Chondrocyte (in vitro differentiated cells): ENCODE results near the gene ALOX12. TPM values are rescaled to one million over a fixed set of nuclear protein-coding genes. Genes with fewer than 3 reads are reported as not detected.

Experiments used
- DNase-seq: peaks from one replicate; pipeline ENCODE4 v3.0.0; 2021; ENCODE audit warnings: mixed read lengths, low spot score
- H3K27ac Mint-ChIP-seq: one replicate; pipeline ENCODE4 v1.8.0; 2021; ENCODE audit warnings: mild to moderate bottlenecking, moderate library complexity, mixed read lengths; ENCODE audit not compliant: unreplicated experiment
- H3K27me3 Mint-ChIP-seq: 2 replicates; pipeline ENCODE4 v1.8.0; 2021; ENCODE audit warnings: low read depth, mixed read lengths
- H3K36me3 Mint-ChIP-seq: 2 replicates; pipeline ENCODE4 v1.8.0; 2021; ENCODE audit warnings: low read depth, mixed read lengths
- H3K4me1 Mint-ChIP-seq: 2 replicates; pipeline ENCODE4 v1.8.0; 2021; ENCODE audit warnings: low read depth, mild to moderate bottlenecking, mixed read lengths
- H3K4me3 Mint-ChIP-seq: one replicate; pipeline ENCODE4 v1.8.0; 2021; ENCODE audit warnings: mild to moderate bottlenecking, moderate library complexity, mixed read lengths; ENCODE audit not compliant: unreplicated experiment
- H3K9me3 Mint-ChIP-seq: 2 replicates; pipeline ENCODE4 v1.8.0; 2021; ENCODE audit warnings: low read depth, mixed read lengths
- total RNA-seq: library from RNA; stranded (reverse); gene quantifications from 3 replicates; pipeline ENCODE4 v1.2.1, GENCODE V29; 2021
- TF ChIP-seq, protein P1 (sequence below): fragments of 200-600 bp; sonication (generic); IDR thresholded peaks from 2 replicates; pipeline ENCODE4 v1.5.0; 2021; ENCODE audit warnings: antibody characterized with exemption, mild to moderate bottlenecking, moderate library complexity

Gene ALOX12
- total RNA-seq, 1 donor from 2014 or later = not detected

DNA sequence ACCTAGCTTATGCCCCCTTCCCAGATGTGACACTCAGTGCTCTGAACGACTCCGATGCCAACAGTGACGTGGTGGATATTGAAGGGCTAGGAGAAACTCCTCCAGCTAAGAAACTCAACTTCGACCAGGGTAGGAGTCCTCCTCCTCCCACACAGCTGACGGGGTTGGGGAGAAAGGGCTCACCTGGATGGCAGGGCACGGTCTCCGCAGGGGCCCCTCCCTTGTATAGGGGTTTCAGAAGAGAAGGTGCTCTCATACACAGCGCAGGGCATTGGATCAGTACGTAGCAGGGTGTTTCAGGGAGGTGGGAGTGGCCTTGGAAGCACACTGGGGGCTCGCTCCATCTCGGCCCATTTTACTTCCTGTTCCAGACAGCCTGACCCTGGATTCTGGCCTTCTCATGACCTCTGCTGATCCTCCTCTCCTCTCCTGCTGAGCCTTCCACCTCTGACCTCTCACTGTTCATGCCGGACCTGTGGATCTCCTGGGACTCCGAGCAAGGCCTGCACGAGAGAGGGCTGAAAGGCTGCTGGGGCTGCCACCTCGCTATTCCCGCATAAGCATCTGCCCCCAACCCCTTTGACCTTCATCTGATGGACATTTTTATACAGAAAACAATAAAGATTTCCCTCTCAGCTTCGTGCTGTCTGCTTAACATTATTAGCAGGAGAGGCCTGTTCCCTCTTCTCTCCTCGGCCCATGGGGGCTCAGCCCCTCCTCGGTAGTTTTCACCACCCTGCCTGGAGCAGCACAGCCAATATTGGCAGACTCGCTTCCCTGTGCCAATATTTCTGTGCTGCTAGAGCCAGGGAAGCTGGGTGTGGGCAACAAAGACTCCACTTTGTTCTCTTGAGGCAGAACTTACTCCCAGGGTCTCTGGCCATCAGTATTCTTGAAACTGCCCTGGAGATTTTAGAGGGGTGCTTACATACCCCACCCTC lies 21.3 kb downstream of the ALOX12 start:
- Mint-ChIP-seq H3K27me3 (no peaks in the 10 kb centered on the region), H3K9me3 (no peaks in the 10 kb centered on the region), H3K4me3 (no peak overlapping the region), H3K36me3 (peaks cover 5% of the 10 kb centered on the region), H3K4me1 (peaks cover 38% of the 10 kb centered on the region), H3K27ac (peak overlapping the region; percentile 12)
- TF ChIP-seq, protein P1, sequence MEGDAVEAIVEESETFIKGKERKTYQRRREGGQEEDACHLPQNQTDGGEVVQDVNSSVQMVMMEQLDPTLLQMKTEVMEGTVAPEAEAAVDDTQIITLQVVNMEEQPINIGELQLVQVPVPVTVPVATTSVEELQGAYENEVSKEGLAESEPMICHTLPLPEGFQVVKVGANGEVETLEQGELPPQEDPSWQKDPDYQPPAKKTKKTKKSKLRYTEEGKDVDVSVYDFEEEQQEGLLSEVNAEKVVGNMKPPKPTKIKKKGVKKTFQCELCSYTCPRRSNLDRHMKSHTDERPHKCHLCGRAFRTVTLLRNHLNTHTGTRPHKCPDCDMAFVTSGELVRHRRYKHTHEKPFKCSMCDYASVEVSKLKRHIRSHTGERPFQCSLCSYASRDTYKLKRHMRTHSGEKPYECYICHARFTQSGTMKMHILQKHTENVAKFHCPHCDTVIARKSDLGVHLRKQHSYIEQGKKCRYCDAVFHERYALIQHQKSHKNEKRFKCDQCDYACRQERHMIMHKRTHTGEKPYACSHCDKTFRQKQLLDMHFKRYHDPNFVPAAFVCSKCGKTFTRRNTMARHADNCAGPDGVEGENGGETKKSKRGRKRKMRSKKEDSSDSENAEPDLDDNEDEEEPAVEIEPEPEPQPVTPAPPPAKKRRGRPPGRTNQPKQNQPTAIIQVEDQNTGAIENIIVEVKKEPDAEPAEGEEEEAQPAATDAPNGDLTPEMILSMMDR = no peak
- DNase-seq = no peak

DNA sequence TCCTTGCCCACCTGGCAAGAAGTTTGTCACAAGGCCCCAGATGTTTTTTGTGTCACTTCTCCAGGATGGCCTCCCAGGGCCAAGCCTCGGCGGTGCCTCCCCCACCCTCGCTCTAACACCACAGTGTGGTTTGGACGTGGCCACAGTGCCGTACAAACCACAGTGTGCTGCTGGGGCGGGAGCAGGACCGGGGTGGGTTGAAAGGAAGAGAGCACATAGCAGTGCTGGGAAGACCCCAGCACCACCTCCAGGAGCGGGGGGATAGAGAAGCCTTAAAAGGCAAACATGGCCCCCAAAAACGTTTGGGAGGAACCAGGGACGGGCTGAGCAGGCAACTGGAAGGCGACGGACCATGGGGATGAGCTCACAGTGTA lies 22.0 kb downstream of the ALOX12 start:
- no peak for DNase-seq
- peaks cover 38% of the 10 kb centered on the region for H3K4me1 Mint-ChIP-seq
- TF ChIP-seq, protein P1 = no peak
- peaks cover 4% of the 10 kb centered on the region for H3K27me3 Mint-ChIP-seq
- peaks cover 5% of the 10 kb centered on the region for H3K36me3 Mint-ChIP-seq
- no peak overlapping the region for H3K27ac Mint-ChIP-seq
- H3K4me3 Mint-ChIP-seq = no peak overlapping the region
- no peaks in the 10 kb centered on the region for H3K9me3 Mint-ChIP-seq

DNA sequence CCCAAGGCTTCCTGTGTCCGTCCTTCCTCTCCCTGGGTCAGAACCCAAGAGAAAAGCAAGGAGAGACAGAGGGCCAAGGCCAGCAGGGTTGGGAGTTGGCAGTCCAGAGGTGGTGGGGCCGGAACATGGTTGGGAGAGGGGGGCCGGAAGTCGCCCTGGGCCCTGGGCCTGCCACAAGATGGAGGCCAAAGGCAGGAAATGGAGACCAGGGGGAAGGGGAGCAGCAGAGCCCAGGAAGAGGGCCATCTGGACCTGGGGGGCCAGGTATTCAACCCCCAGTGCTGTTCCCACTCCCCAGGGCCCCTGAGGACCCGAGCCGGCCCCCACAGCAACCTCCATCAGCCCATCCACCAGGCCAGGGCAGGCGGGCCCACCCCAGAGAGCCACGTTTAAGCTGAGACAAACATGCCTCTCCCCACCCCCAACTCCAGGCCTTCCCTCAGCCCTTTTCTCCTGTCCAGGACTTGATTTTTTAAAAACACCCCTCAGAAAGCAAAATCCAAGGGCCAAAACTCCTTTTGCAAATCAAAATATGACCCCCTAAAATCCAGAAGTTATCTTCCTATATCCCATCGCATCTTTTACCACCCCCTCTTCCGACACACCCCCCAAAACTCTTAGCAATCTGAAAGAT lies 22.6 kb downstream of the ALOX12 start:
- Mint-ChIP-seq H3K9me3 (no peaks in the 10 kb centered on the region), H3K36me3 (peaks cover 5% of the 10 kb centered on the region), H3K4me1 (peaks cover 40% of the 10 kb centered on the region), H3K27me3 (peaks cover 10% of the 10 kb centered on the region), H3K4me3 (no peak overlapping the region), H3K27ac (no peak overlapping the region)
- TF ChIP-seq, protein P1 = no peak
- no peak for DNase-seq

DNA sequence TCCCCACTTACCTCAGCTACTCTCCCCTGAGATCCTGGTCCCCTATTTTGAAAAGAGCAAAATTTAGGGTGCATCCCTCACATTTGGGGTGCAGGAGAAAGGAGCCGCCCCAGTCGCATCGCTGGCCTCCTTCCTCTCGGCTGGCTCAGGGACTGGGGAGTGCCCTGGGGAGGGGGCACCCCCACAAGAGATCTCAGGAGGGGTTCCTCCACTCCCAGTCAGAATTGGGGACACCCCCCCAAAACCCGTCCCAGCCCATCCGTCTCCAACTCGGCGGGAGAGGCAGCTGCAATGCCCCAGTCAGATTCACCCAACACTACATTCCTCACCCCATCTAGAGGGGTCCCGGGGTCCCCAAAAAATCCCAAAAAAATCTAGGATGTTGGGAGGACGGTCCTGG lies 23.5 kb downstream of the ALOX12 start:
- no peak for DNase-seq
- Mint-ChIP-seq H3K9me3 (no peaks in the 10 kb centered on the region), H3K4me1 (peaks cover 33% of the 10 kb centered on the region), H3K4me3 (peak overlapping the region; percentile 53), H3K27me3 (peaks cover 11% of the 10 kb centered on the region), H3K36me3 (peaks cover 1% of the 10 kb centered on the region), H3K27ac (no peak overlapping the region)
- TF ChIP-seq, protein P1 = no peak

DNA sequence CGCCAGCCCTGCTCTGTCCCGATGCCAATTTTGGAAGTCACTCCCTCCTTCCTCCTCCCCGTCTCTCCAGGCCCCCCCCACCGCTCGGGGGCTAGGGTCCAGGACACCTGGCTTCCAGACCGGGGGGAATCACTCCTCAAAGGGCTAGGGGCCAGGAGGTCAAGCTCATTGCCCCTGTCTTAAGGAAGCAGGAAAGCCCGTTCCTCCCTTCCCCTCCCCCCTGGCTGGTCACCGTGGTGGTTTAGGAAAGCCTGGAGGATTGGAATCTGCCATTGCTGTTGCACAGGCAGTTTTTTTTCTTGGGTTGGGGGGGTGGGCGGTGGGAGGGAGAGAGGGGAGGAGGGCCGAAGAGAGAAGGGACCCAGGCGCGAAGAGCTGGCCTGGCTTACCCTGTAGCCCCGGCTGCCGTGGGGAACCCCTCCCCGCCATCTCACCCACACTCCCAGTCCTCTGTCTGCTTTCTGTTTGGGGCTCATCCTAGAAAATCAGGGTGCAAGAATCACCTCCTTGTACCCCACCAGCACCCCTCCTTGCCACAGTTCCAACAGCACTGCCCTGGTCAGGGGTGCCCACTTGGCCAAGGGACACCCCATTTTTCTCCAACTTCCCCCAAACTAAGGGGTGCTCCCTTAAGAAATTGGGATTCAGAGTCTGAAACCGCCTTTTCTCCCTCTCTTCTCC lies 24.1 kb downstream of the ALOX12 start:
- DNase-seq = no peak
- Mint-ChIP-seq H3K4me3 (peak overlapping the region; percentile 54), H3K4me1 (peaks cover 31% of the 10 kb centered on the region), H3K27me3 (peaks cover 11% of the 10 kb centered on the region), H3K36me3 (no peaks in the 10 kb centered on the region), H3K9me3 (no peaks in the 10 kb centered on the region), H3K27ac (peak overlapping the region; percentile 45)
- TF ChIP-seq, protein P1 = no peak
